COLO668 (cell line): ENCODE data around the gene MTX2.

Experiments used
- DNase-seq: peaks from one replicate; lab custom pipeline; 2025; ENCODE audit not compliant: unreplicated experiment; lab: John Stamatoyannopoulos, UW

The MTX2 gene

DNA sequence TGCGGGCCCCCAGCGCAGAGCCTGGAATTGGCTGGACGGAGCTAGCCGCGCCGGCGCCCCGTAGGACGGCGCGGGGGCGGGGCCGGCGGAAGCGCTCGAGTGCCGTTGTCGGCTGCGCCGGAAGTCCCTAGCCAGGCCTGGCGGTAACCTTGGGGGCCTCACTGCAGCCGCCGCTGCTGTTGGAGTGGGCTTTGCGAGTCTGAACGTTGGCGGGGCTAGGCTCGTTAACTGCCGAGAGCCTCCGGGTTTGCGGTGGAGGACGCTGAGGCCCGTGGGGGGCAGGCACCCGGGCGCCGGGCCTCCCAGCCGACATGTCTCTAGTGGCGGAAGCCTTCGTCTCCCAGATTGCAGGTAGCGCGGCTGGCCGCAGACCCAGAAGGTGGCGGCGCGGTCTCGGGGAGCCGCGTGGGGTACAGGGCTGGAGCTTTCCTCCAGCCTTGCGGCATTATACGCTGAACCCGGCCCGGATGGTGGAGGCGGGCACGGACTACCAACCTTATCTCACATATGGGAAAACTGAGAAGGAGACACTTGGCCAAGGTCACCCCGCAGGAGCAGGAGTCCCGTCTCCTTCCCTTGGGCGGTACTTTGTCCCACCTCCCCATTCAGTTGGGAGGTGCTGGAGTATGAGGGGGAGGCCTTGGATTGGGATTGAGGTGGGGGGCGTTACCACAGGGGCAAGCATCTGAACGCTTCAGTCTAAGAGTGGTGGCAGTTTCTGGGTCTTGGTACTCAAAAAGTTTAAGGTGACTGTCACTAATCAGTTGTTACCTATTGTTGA is at the start of gene MTX2:
Gene MTX2 (plus strand): TSS at position 124 of the 781 bp plus-strand sequence. CDS start 188 bp downstream, at position 312.
- peak; percentile 91 for DNase-seq

DNA sequence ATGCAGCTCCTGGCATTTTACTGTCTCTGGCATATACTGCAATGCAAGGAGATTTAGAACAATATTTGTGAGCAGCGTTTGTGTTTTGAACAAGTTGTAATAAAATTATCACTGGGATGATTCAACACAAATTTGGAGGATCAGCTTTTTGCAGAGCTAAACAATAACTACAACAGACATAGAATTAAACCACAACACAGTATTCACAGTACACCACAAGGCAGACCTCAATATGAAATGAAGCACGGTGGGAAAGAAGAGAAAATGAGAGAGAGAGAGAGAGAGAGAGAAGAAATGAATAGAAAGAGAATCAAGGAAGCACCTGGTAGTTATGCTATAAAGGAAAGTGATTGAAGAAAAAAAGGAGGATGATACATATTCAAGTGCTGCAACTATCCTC is 41.4 kb upstream of the MTX2 start:
- DNase-seq: no peak

DNA sequence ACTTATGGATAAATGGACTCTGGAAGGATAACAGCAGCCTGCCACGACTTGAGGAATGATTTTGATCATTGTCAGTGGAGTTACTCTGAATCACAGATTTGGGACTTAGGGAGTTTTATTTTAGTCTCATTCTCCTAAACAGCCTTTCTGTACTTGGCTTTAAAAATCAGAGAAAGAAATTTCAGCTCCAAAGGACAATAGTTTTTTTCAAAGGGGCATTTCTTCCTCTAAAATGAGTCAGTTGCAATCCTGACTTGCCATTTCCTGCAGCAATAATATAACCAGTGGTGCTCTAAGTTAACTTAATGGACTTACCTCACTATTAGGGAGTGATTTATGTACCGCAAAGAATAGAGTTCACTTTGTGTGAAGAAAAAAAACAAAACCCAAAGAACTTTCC is 35.1 kb upstream of the MTX2 start:
- DNase-seq: no peak

DNA sequence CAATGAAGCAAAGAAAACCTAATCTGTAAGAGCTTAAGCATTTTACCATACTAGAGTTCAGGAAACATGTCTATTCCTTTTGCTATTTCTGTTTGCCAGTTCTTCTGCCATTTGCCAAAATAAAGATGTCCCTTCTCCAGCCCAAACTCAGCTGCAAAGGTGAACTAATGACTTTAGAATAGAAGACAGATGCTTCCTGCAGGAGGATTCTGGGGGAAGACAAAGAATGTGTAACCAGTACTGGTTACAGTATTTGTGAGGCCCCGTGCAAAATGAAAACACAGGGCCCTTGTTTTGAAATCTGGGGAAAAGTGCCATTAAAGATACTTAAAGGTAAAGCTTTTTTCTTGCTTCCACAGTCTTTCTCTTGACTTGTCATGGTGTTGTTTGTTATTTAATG is 34.3 kb upstream of the MTX2 start:
- no peak for DNase-seq

DNA sequence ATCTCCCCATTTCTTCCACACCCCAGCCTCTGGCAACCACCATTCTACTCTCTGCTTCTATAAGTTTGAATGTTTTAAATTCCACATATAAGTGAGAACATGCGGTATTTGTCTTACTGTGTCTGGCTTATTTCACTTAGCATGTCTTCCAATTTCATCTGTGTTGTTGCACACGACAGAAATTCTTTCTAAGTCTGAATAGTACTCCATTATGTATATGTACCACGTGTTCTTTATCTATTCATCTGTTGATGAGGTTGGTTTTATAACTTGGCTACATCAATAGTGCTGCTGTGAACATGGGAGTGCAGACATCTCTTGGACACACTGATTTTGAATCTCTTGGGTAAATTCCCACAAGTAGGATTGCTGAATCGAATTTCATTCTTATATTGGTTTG is 31.8 kb upstream of the MTX2 start:
- DNase-seq: no peak

DNA sequence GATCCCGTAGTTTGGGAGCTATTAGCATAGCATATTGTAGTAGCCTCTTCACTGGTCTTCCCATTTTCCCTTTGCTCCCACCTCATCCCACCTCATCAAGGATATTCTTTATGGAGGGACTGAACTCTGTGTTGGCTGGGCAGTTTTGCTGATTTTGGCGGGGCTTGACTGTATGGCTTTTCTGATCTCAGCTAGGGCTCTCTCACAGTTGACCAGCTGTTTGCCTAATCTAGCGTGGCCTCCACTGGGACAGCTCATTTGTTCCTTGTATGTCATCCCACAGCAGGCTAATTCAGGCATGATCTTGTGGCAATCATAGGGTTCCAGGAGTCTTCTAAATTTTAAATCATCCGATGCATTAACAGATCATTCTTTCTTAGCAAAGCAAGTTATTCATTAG is 30.2 kb upstream of the MTX2 start:
- no peak for DNase-seq

DNA sequence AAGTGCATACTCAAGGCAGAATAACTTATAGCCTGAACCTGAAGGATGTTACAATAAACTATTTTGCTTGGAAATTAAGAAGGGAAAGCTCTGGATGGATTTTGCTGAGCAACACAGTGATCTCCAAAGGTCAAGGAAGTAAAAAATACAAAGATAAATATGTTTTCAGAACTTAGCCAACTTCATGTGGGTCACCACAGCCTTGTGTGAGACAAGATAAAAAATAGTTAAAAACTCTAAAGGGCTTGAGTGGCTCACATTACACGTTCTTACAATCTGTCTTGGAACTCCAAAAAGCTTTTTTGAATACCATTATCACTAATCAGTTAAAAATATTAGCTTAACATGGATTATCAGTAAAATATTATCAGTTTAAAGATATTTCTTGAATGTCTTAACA is 28.9 kb upstream of the MTX2 start:
- no peak for DNase-seq

DNA sequence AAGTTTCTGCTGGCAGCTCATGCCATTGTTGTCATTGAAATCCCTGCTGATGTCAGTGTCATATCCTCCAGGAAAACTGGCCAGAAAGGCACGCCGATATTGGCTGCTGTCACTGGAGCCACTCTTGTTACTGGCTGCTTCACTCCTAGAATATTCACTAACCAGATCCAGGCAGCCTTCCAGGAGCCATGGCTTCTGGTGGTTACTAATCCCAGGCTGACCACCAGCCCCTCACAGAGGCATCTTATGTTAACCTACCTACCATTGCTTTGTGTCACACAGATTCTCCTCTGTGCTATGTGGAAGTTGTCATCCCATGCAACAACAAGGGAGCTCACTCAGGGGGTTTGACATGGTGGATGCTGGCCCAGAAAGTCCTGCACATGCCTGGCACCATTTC is 27.0 kb upstream of the MTX2 start:
- DNase-seq: no peak

DNA sequence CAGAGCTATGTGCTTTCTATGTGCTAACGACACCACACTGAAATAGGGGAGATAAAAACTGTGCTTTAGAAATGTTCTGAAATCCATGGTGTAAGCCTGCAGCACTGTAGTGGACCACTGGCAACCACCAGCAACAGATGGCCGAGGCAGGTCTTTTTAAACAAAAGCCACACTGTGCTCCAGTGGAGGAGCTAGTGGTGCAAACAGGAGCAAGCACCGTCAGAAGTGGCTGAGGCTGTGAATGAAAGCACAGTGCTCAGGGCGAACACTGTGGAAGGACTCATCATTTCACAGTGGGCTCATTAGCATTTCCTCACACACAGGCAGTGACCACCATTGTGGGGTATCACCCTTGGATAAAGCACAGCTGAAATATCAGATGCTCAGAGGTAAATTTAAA is 22.9 kb upstream of the MTX2 start:
- no peak for DNase-seq

DNA sequence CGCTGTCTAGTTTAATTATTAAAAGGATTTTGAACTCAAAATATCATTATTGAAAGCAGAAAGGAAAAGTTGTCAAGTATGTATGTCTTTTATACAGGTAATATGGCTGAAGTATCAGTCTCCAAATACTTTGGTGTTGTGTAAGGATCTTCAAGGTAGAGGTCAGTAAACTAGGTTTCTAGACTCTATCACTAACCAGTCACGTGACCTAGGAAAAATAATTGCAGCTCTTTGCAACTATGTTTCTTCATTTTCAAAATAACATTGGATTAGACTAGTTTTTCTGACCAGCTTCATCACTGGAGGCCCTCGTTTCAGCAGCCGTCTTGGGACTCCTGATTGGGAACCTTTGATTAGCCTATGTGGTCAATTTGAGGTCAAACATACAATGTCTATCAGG is 21.4 kb upstream of the MTX2 start:
- no peak for DNase-seq

DNA sequence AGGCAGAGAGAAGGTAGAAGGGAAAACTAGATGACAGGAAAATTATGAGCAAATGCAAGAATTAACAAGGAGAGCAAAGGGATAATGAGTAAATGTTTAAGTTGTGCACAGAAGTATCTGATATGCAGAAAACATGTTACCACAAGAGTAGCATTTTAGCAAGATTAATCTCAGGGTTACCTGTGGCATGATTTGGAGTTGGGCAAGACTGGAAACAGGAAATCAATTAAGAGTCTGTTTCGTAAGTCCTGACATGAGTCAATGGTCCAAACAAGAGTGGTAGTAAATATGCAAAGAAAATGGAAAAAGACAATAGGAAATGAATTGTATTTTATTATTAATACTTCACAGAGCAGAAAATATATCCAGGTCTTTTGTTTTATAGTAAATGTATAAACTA is 17.3 kb upstream of the MTX2 start:
- DNase-seq: no peak

DNA sequence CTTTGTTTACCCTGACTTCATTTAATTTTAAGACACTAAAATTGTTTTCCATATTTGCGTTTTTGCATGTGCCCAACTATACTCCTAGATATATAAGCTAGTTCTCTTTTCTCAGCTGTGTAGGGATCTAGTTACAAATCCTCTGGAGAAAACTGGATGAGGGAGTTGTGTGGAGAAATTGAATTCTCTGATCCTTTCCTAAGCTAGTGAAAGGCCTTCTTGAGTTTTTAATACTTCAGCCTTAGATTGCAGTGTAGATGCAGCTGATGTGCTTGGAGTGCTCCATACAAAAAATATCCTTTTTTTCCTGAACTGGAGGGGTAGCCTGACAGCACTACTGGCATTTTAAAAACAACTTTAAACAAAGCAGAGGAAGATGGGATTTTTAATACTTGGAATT is 8.6 kb upstream of the MTX2 start:
- no peak for DNase-seq

DNA sequence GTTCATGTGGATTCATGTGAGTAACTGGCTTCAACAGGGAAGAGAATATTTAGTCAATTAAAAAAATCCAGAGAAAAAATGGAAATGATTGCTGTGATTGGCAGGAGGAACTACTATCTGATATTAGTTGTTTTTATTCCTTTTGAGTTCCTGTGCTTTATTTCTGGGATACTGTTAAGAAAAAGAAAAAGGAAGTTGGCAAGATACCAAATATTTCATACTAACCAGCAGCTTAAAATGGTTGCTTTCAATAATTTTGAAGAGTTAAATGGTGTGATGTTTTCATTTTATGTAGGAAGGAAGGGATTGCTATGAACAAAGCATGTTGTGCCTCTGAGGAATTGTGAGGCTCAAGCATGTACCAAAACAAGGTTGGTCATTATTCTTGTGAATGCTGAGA is 8.1 kb upstream of the MTX2 start:
- no peak for DNase-seq

DNA sequence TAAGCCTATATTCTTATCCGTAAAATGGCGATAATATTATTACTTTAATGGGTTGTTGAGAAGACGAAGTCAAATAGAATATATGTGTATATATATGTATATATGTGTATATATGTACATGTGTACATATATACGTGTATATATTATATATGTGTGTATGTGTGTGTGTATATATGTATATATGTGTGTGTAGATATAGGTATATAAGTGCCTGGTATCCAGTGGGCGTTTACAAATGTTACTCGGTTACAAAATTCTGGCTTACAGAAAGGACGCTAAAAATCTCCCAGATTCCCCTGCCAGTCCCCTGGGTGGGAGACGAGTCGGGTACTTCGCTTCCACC is 295 bp upstream of the MTX2 start:
- DNase-seq: no peak

DNA sequence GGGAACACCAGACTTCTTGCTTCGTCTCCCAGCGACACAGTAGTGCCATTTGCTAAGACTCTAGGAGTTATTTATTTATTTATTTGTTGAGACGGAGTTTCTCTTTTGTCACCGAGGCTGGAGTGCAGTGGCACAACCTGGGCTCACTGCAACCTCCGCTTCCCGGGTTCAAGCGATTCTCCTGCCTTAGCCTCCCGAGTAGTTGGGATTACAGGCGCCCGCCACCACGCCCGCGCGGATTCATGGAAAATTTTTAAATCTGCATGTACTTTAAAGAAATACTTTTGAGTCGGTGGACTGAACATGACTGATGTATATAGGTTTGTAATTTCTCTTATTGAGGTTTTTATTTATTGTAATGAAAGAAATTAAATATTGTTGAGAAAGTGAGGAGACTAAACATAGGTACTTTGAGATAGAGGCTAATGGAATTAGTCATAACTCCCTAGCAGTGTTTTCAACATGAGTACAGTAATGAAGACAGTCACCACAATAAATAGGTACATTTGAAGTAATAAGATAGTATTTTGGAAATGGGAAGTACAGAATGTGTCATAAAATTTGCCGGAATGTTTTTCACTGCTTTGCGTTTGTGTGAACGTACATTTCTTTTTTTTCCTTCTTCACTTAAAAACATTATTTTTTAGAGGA is 983 bp downstream of the MTX2 start:
- no peak for DNase-seq

DNA sequence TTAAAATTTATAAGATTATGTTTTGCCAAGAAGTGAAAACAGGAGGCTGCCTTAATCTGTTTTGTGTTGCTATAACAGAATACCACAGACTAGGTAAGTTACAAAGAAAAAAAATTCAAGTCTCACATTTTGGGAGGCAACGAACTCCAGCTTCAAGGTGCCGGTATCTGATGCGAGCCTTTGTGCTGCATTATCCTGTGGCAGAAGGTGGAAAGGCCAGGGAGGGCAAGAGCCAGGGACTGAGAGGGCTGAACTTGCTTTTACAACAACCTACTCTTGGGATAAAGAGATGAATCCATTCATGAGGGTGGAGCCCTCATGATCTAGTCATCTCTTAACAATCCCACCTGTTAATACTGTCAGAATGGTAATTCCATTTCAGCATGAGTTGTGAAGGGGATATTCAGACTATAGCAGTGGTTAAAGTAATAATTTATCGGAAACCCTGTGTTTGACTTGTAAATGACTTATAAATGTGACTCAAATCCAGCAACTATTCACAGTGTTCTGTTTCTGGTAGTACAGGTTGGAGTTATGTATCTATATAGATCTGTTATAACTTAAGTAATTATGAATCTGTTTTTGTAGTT is 3.7 kb downstream of the MTX2 start:
- DNase-seq: no peak

DNA sequence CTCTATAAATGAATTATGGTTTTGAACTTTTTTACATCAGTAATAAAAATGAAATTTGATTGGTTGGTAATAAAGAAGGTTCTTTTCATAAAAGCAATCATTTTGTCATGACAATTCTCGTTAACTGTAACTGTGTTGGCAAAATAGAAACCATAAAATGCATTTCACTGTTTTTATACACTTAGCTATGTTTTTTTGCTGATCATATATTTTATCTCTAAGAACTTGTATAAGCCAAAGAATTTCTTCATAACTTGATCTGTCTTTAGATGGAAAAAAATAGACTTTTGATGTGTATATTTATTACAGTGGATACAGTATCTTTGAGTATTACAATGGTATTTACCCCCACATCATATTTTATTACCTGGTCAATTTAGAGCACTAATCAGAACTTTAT is 9.7 kb downstream of the MTX2 start:
- DNase-seq: no peak

DNA sequence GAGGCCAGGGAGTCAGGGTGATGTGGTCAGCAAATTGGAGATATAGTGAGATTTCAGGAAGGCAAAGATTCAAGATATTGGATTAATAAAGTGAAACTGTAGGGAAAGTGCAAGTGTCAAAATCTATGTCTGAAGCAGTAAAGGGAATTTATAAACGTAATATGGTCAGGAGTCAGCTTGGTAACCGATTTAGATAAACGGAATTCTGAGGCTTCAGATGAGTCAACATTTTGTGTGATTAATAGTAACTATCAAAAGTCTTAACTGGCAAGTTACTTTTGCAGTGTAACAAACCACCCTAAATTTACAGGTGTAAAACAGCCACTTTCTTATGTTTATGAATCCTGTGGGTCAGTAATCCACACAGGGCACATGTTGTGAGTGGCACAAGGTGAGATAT is 10.9 kb downstream of the MTX2 start:
- no peak for DNase-seq

DNA sequence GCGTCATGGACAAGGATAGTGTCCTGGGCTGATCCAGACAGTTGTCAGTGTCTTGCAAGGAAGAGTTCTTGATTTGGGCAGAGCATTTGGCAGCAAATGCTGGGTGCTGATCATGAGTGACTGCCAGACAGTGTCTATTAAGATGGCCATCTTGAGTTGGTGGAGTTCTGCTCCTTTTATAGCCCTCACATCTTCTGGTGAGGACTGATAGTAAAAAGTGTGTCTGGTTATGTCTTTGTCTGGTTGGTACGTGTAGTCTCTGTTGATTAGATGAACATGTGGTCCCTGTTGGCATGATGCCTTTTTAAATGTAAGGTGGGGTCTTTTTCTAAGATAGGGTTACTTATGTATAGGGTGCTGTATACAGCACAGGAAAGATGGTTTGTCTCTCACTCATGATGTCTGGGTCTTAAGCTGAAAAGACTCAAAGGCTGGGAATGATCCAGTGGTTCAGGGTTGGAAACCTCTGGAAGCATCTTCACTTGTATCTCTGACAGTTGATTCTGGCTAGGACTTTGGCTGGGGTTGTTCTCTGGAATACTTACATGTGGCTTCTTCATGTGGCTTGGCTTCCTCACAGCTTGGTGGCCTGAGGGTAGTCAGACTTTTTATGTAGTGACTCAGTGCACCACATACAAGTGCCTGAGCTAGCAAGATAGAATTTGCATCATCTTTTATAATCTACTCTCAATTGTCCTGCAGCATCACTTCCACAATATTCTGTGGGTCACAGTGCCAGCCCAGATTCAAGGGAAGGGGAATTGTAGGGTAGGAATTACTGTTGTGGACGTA is 11.8 kb downstream of the MTX2 start:
- DNase-seq: no peak

DNA sequence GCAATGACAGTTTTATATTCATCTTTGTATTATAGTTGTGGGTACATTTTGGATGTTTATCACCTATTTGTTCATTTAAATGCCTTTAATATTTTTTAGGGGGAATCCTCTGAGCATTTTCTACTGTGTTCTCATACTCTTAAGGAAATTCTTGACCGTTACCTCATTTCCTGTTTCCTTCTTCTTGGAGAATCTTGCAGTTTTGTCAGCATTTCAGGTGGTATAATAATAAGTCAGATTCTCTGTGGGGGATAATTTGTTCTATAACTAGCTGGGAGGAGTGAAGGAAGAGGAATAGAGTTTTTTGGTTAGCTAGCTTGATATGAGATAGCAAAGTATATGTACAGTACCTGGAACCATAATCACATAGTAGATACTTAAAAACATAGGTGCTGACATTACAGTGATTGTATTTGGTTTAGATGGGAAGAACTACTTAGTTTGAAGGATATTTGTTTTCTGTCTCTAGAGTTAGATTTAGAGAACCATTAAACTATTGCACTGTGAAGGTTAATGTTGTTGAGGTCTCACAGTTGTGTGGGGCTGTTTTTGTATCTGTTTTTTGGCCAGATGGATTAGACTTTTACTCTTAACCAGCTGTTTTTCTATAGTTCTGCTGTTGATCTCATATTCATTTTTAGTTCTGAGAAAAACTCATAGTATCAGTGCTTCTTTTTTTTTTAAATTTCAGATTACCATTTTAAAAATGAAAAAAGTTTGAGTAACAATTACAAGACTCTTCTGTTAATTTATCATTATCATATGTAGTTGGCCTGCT is 14.2 kb downstream of the MTX2 start:
- DNase-seq: no peak

DNA sequence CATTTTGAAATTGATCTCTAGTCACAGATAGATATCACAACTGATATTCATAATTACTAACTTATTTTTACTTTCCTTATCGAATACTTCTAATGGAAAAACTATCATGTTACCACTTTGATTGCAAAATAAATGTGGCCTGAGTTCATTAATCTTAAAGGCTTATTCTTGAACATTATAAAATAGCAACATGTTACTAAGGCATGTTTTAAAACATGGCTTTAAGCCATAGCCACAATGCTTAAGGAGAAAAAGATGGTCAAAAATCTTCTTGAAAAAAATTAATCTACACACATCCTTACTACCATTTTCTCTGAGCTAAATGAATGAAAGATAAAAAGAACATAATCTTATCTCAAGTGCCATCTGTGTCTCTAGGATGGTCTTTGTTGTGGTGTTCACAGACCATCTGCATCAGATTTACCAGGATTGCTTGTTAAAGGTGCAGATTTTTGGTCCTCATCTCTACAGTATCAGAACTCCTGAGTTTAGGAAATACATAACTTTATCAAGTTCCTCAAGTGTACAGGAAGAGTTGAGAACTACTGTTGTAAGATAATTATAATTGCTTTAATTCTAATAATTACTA is 15.3 kb downstream of the MTX2 start:
- DNase-seq: no peak
